Esophagus squamous epithelium (tissue), 4 donors: Measurements from ENCODE around the gene ZSCAN5B.

Source experiments
- POLR2A ChIP-seq, 4 donors: fragments of 450-650 bp; IDR thresholded peaks; one replicate each; pipeline ENCODE4 v1.6.1; 2017; ENCODE audit warnings: antibody characterized with exemption in 4 of 4, mild to moderate bottlenecking in 4 of 4, moderate library complexity in 3 of 4
- TF ChIP-seq, protein P1 (sequence below), 6 experiments: fragments of 450-650 bp in 4 of 6; fragments of 200-600 bp in 2 of 6; sonication (generic) in 2 of 6; IDR thresholded peaks; one replicate each; pipeline ENCODE4 v1.5.1; 2016 to 2019; ENCODE audit warnings: antibody characterized with exemption in 6 of 6, mild to moderate bottlenecking in 4 of 6, moderate library complexity in 4 of 6

DNA sequence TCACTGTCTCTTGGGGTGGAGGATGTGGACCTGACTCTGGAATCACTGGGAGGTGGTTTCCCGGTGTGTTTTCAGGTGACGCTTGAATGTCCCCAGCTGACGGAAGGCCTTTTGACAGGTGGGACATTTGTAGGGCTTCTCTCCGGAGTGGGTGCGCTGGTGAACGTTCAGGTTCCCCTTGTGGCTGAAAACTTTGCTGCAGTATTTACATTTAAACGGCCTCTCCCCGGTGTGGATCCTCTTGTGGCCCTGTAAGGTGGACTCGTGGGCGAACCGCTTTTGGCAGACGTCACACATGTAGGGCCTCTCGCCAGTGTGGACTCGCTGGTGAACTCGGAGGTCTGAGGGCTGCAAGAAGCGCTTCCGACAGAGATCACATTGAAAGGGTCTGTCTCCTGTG, 7.8 kb downstream of the ZSCAN5B start:
- TF ChIP-seq POLR2A (IDR thresholded peaks at IDR 0.05): no peak
- TF ChIP-seq, protein P1, sequence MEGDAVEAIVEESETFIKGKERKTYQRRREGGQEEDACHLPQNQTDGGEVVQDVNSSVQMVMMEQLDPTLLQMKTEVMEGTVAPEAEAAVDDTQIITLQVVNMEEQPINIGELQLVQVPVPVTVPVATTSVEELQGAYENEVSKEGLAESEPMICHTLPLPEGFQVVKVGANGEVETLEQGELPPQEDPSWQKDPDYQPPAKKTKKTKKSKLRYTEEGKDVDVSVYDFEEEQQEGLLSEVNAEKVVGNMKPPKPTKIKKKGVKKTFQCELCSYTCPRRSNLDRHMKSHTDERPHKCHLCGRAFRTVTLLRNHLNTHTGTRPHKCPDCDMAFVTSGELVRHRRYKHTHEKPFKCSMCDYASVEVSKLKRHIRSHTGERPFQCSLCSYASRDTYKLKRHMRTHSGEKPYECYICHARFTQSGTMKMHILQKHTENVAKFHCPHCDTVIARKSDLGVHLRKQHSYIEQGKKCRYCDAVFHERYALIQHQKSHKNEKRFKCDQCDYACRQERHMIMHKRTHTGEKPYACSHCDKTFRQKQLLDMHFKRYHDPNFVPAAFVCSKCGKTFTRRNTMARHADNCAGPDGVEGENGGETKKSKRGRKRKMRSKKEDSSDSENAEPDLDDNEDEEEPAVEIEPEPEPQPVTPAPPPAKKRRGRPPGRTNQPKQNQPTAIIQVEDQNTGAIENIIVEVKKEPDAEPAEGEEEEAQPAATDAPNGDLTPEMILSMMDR (IDR thresholded peaks at IDR 0.05): no peak
